Hematopoietic multipotent progenitor cell treated with erythropoietin and hydrocortisone succinate and interleukin-3 and kit ligand, for 6 days (in vitro differentiated cells): ENCODE results near the gene DPY19L2.
"Not testable (repeated sequence)": the region's sequence is repeated elsewhere in the genome, so short reads cannot be mapped to it uniquely, and the experiment has no call there.

Source experiments
- DNase-seq: peaks from one replicate; pipeline ENCODE4 v3.0.0-alpha.2; 2015

DPY19L2 gene

DNA sequence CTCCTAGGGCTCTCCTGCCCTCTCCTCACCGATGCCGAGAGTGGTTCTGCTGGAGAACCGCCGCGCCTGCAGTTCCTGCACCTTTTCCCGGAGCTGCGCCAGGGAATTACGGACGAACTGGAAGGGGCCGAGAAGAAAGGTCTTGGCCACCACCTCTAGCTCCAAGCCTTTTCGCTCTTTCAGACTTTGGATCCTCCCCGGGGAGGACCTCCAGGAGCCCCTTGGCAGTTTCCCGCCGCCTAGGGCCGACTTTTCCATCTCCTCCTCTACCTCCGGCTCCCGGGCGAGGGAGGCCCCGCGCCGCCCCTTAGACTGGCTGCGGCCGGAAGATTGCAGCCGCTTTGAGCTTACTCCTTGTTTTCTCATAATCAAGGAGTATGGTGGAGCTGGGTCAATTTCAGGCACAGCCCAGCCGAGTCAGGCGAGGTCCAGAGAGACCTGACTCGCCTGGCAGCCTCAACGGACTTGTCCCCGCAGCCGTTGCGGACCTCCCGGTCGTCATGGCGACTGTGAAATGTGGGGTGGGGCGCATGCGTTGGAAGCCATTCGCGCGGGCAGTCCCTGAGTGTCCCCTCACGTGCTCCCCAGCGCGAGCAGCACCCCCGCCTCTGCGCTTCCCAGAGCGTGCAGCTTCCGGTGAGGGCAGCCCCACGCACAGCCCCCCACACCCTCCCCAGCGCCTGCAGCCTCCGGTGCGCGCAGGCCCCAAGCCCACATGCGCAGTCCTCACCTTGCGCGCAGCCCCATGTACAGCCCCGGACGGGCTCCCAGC, at the start of gene DPY19L2:
Gene DPY19L2 (minus strand): TSS at position 466 of the 772 bp plus-strand sequence. CDS start 100 bp downstream, at position 366.
- DNase-seq: peak; percentile 87

- not testable (repeated sequence) for DNase-seq
Measured at GRCh38 chr12:63716891-63717290, 48.6 kb upstream of the DPY19L2 start.

- DNase-seq: not testable (repeated sequence)
Measured at GRCh38 chr12:63715107-63715625, 46.9 kb upstream of the DPY19L2 start.

GRCh38 chr12:63714409-63714808, 46.1 kb upstream of the DPY19L2 start:
- not testable (repeated sequence) for DNase-seq

DNA sequence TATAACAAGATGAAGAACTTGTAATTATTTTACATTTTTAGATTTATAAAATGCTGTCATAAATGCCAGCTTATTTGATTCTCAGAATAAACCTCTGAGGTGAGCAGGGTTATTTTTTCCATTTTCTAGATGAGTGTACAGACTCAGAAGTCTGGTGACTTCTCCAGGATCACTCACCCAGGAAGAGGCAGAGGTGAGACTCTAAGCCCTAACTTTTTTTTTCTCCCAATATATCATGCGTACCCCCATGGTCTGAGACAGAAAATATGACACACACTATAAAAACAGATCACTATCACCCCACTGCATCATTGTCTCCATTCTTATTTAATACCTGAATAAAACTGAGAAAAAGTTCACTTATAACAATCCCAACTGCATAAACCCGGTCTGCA, 45.4 kb upstream of the DPY19L2 start:
- DNase-seq: not testable (repeated sequence)

DNA sequence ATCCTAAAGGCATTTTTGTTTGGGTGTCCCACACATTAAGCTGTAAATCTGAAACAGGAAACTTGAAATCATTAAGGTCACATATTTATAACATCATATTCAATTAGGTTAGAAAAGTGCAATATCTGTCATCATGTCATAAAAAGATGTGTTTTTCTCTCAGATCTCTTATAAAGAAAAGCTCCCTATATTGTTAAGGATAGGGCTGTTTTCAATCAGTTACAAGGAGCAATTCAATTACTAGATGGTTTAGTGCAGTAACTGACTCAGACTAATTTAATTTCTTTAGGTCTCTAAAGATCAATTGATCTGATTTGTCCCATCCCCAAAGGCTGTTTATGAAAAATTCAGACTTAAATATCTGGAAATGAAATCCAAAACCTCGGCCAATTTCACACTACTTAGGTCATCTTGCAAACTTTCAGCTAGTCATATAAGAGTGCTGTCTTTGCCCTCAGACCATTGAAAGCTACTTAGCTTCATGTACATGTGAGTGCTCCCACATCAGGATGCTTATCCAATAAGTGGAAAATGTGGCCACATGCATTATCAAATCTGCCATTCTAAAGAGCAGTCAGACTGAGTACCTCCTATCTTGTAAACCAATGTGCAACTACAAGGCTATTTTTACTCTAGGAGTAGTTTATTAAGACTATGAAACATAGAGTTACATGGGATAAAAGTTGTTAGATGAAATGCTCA, 44.8 kb upstream of the DPY19L2 start:
- not testable (repeated sequence) for DNase-seq

DNA sequence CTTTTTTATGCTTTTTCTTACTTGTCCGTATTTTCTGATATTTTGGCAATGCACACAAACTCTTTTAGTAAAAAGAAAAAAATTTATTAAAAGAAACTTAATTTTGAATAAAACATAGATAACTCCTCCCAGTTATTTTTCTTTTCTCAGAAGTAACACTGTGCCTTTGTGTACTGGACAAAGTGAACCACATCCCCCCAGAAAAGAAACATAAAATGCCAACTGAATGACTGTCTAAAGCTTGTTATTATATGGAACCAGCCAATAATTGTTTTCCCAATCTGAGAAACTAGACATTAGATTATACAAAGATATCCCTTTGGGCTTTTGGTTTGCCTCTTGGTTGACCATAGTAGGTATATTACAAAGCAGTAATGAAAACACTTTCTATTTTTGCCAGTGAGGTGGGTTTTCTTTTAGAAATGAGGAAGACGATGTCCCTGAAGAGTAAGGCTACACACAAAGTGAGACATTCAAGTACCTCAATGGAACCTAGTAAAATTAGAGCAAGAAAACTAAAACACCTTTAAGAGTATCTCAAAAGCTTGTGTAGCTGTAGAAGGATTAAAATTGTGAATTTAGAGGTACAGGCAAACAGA, 44.2 kb upstream of the DPY19L2 start:
- not testable (repeated sequence) for DNase-seq

DNA sequence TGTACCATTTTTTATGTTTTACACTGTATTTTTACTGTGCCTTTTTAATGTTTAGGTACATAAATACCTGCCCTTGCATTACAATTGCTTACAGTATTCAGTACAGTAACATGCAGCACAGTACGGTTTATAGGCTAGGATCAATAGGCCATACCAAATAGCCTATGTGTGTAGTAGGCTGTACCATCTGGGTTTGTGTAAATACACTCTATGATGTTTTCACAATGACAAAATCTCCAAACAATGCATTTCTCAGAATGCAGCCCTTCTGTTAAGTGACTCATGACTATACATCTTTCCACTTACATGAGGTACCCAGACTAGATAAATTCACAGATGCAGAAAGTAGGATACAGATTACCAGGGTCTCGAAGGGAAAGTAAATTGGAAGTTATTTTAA, 43.0 kb upstream of the DPY19L2 start:
- not testable (repeated sequence) for DNase-seq

- no peak for DNase-seq
Measured at GRCh38 chr12:63706336-63706735, 38.0 kb upstream of the DPY19L2 start.

GRCh38 chr12:63699678-63700382, 31.5 kb upstream of the DPY19L2 start:
- not testable (repeated sequence) for DNase-seq

DNA sequence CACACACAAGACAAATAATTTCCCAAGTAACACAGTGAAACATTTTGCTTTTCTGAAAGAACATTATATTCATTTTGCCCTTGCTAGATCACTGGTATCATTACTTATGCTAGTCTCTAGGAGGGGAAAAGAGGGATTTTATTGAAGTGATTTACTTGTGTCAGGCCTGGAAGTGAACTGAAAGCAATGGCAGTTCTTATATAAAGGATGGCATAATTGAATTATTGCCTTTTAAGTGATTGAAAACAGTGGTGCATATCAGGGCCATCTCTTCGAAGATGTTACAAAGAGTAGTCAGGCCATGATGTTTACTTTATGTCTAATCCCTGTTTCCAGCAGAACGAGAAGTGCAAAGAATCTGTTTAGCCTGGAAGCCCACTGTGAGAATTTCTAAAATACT, 30.7 kb upstream of the DPY19L2 start:
- not testable (repeated sequence) for DNase-seq

- not testable (repeated sequence) for DNase-seq
Measured at GRCh38 chr12:63690837-63691236, 22.5 kb upstream of the DPY19L2 start.

DNA sequence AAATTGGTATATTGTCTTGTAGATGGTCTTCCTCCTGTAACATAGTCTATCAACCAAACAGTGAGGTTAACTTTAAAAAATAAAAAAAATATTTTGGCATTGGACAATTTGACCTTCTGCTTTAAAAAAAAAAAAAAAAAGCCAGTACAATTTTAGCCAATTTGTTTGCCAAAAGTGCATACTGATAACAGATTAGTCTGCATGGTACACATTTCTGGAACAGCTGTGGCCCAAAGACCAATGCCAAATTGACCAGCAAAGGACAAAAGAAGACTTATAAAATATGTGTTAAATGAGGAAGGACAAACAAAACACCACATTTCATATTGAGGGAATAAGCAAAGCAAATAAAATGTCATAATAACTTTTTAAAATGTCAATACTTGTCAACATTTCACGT, 20.8 kb upstream of the DPY19L2 start:
- DNase-seq: not testable (repeated sequence)

DNA sequence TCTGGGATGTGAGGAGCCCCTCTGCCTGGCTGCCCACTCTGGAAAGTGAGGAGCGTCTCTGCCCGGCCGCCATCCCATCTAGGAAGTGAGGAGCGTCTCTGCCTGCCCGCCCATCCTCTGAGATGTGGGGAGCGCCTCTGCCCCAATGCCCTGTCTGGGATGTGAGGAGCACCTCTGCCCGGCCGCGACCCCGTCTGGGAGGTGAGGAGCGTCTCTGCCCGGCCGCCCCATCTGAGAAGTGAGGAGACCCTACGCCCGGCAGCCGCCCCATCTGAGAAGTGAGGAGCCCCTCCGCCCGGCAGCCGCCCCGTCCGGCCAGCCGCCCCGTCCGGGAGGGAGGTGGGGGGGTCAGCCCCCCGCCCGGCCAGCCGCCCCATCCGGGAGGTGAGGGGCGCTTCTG, 18.3 kb upstream of the DPY19L2 start:
- not testable (repeated sequence) for DNase-seq

- not testable (repeated sequence) for DNase-seq
Measured at GRCh38 chr12:63685789-63686188, 17.5 kb upstream of the DPY19L2 start.

DNA sequence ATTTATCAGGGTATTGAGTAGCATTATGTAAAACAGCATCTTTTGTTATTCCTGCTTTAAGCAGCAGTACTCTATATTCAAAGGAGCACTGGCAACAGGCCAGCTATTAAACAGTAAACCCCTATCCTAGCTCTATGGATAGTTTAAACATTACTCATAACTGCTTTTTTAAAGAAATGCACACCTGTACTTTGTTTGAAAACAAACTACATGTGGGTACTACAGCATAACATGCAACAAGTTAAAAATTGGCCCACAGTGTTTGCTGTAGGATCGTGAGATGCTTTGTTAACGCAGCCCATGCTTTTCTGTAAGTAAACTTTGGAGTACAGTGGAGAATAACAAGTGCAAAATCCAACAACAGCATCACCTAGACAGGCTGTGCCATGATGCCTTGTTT, 14.3 kb upstream of the DPY19L2 start:
- DNase-seq: not testable (repeated sequence)

GRCh38 chr12:63680758-63681157, 12.5 kb upstream of the DPY19L2 start:
- DNase-seq: not testable (repeated sequence)

- DNase-seq: peak; percentile 15
Measured at GRCh38 chr12:63672550-63672949, 4.3 kb upstream of the DPY19L2 start.

DNA sequence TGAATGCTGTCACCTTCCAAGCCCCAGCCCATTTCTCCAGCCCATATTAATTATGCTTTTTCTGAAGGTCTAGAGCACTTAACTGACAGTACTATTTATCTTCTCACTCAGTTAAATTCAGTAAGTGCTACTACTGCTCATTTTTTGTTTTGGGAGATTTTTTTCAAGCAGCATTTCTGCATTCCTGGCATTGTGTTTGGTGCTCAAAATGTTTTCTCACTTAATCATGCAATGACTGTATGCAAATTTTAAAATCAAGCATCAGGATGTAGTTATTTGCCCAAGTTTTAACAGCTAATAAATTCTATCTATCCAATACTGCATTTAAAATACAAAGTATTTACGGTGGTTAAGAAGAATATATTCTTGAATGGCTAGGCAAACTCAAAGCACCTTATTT, 1.6 kb upstream of the DPY19L2 start:
- not testable (repeated sequence) for DNase-seq

DNA sequence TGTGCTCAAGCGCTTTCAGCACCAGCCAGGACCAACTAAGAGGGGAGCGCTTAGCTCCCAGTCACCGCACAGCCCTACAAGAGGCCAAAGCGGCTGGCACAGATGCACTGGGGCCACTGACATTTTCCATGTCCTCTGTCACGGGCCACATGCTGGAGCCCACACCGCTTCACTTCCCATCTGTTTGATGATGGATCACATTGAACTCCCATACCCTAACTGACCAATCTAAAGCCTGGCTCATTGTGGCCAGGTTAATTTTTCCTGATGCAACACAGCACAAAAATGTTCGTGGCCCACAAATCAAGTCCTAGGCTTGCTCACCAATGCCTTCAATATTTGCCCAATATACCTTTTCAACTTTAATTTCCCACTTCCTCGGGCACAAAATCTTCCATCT, 1.1 kb upstream of the DPY19L2 start:
- not testable (repeated sequence) for DNase-seq

DNA sequence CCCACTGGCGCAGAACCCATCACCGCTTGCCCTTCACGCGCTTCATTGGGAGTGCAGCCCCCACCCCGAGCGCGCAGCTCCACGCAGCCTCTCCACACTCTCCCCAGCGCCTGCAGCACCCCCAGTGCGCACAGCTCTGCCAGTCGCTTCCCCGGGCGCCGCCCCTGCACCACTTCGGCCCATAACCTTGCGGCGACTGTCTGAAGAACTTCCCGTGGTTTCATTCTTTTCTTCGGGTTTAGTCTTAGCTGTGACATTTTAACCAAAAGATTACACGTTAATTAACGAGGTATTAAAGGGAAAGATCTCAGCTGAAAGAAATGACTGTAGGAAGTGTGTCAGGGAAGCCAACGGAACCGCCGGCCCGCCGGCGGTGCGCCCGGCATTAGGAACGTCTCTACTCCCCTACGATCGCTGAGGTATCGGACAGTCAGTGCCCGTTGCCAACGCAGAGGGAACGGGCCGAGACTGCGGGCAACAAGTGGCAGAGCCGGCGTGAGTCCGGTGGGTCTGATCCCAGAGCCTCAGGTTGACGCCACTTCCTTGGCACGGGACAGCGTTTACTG, 590 bp upstream of the DPY19L2 start:
- peak; percentile 65 for DNase-seq

GRCh38 chr12:63663005-63663404, 5.3 kb downstream of the DPY19L2 start:
- not testable (repeated sequence) for DNase-seq
